ENCODE results near the gene ACTN4. TPM values are rescaled to one million over a fixed set of nuclear protein-coding genes. Genes with fewer than 3 reads are reported as not detected.

ACTN4 gene
- total RNA-seq, 4 donors from 2014 or later, result 259 to 844 (median 429) TPM

GRCh38 chr19:38778733-38779132, 131.3 kb downstream of the ACTN4 start:
- no peak for TF ChIP-seq POLR2A (IDR thresholded peaks at IDR 0.05)
- TF ChIP-seq CTCF (IDR thresholded peaks at IDR 0.05), result no peak
- H3K27ac ChIP-seq, result no peak overlapping the region
- no peaks in the 10 kb centered on the region for H3K9me3 ChIP-seq
- no peak for DNase-seq
- intact Hi-C loops (cut with DNase I; ENCODE audit: low total_unique reads), result no loop called here
- H3K4me1 ChIP-seq, result no peaks in the 10 kb centered on the region
- H3K4me3 ChIP-seq, result no peak overlapping the region
- H3K27me3 ChIP-seq, result no peaks in the 10 kb centered on the region
- H3K36me3 ChIP-seq, result no peaks in the 10 kb centered on the region

DNA sequence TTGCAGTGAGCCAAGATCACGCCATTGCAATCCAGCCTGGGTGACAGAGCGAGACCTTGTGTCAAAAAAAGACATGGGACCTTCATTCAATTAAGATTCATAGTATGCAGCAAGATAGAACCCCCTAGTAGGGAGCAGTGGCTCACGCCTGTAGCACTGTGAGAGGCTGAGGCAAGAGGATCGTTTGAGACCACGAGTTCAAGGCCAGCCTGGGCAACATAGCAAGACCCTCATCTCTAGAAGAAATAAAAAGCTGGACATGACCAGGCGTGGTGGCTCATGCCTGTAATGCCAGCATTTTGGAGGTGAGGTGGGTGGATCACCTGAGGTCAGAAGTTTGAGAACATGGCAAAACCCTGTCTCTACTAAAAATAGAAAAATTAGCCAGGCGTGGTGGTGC, 133.0 kb downstream of the ACTN4 start:
- TF ChIP-seq CTCF (IDR thresholded peaks at IDR 0.05) (no peak), POLR2A (IDR thresholded peaks at IDR 0.05) (no peak)
- intact Hi-C loops (cut with DNase I; ENCODE audit: low total_unique reads), result no loop called here
- Histone ChIP-seq H3K9me3 (no peaks in the 10 kb centered on the region), H3K27ac (no peak overlapping the region), H3K4me3 (no peak overlapping the region), H3K36me3 (no peaks in the 10 kb centered on the region), H3K4me1 (no peaks in the 10 kb centered on the region), H3K27me3 (no peaks in the 10 kb centered on the region)
- DNase-seq, result no peak

- DNase-seq, result no peak
- no peaks in the 10 kb centered on the region for H3K36me3 ChIP-seq
- no peaks in the 10 kb centered on the region for H3K4me1 ChIP-seq
- H3K4me3 ChIP-seq, result no peak overlapping the region
- intact Hi-C loops (cut with DNase I; ENCODE audit: low total_unique reads), result no loop called here
- TF ChIP-seq POLR2A (IDR thresholded peaks at IDR 0.05) (no peak), CTCF (IDR thresholded peaks at IDR 0.05) (no peak)
- H3K9me3 ChIP-seq, result no peaks in the 10 kb centered on the region
- no peaks in the 10 kb centered on the region for H3K27me3 ChIP-seq
- H3K27ac ChIP-seq, result no peak overlapping the region
Observed at GRCh38 chr19:38781058-38781457, 133.6 kb downstream of the ACTN4 start.

Other genes with a start within 250 kb of the ACTN4 start
- gene FAM98C, start 244.6 kb upstream of the ACTN4 start, total RNA-seq, result 10 to 100 TPM in 2 of 4 donors, 1 to 10 TPM in 2; 2.1 to 21.1 (median 11.7) TPM
- 1 to 10 TPM in 2 of 4 donors, under 1 TPM in 1, not detected in 1; under 0.01 to 2.0 (median 1.5) TPM for gene RASGRP4, start 221.4 kb upstream of the ACTN4 start, total RNA-seq
- 1 to 10 TPM in 2 of 4 donors, under 1 TPM in 1, not detected in 1; under 0.01 to 6.2 (median 3.5) TPM for gene RYR1, start 214.0 kb upstream of the ACTN4 start, total RNA-seq
- 1 to 10 TPM in 2 of 4 donors, under 1 TPM in 1, not detected in 1; 0.55 to 4.5 (median 3.6) TPM for gene MAP4K1, start 29.7 kb upstream of the ACTN4 start, total RNA-seq
- 100 to 1,000 TPM; 211 to 441 (median 246) TPM for gene EIF3K, start 28.5 kb upstream of the ACTN4 start, total RNA-seq
- gene CAPN12, start 96.8 kb downstream of the ACTN4 start, total RNA-seq, result 1 to 10 TPM in 2 of 4 donors, under 1 TPM in 1, not detected in 1; 0.83 to 8.4 (median 8.2) TPM
- gene LGALS7, start 125.9 kb downstream of the ACTN4 start, total RNA-seq, result 1 to 10 TPM in 1 of 4 donors, not detected in 3; 2.6 TPM
- gene LGALS7B, start 141.6 kb downstream of the ACTN4 start, total RNA-seq, result 1 to 10 TPM in 2 of 4 donors, not detected in 2; 1.1 to 6.2 TPM
- 1 to 10 TPM in 2 of 4 donors, under 1 TPM in 1, not detected in 1; 0.51 to 4.7 (median 3.6) TPM for gene LGALS4, start 165.3 kb downstream of the ACTN4 start, total RNA-seq
- 100 to 1,000 TPM in 1 of 4 donors, 10 to 100 TPM in 3; 27.7 to 188 (median 70.3) TPM for gene ECH1, start 184.1 kb downstream of the ACTN4 start, total RNA-seq
- 100 to 1,000 TPM in 2 of 4 donors, 10 to 100 TPM in 2; 65.8 to 353 (median 177) TPM for gene HNRNPL, start 202.3 kb downstream of the ACTN4 start, total RNA-seq
- 100 to 1,000 TPM in 1 of 4 donors, 1 to 10 TPM in 3; 3.3 to 308 (median 5.0) TPM for gene RINL, start 230.6 kb downstream of the ACTN4 start, total RNA-seq